ENCODE data around the gene NUDT15. TPM values are rescaled to one million over a fixed set of nuclear protein-coding genes. Genes with fewer than 3 reads are reported as not detected.

Gene NUDT15
- total RNA-seq (10 to 100 TPM; 14.4 to 16.2 TPM), total RNA-seq (5.8 to 55.1 (median 15.9) reads per million in 172 experiments)
- 7.1 TPM for polyA plus RNA-seq (2013, experiment 1 of 2)
- 7.2 TPM for polyA plus RNA-seq (2013, experiment 2 of 2)

GRCh38 chr13:48037346-48038173 lies at the start of gene NUDT15:
TSS of gene NUDT15 (plus strand) at chr13:48037726. CDS start at chr13:48037747, 21 bp downstream.
- intact Hi-C loops (cut with DNase I, micrococcal nuclease): loop anchor here (1.0 to 10.0 kb wide), 6 partner anchors 36 to 1747 kb away; partner anchors contain the start of genes MED4 (in 2 of the 2), SUCLA2 (in 2 of the 2) and RB1 (in 1 of the 2)

GRCh38 chr13:47990427-47990826 lies 47.1 kb upstream of the NUDT15 start:
- CTCF ChIA-PET: no interaction called here
- no peaks in the 10 kb centered on the region for H3K4me1 ChIP-seq (ENCODE audit: insufficient read depth, low read length)
- intact Hi-C loops (cut with DNase I, micrococcal nuclease): loop anchor here in 1 of 2 experiments (10.0 kb wide), 1 partner anchor 1196 kb away; the partner anchor contains the start of gene ESD
- ATAC-seq (ENCODE audit: poor library complexity) (no peak), DNase-seq (no peak)
- H3K9me3 ChIP-seq (ENCODE audit: control insufficient read depth in 1 of 2, insufficient read depth in 1 of 2, low read length in 2 of 2): no peaks in the 10 kb centered on the region
- peaks cover 80% of the 10 kb centered on the region for H3K36me3 Mint-ChIP-seq (ENCODE audit: low read depth)
- no peak for TF ChIP-seq CTCF (IDR thresholded peaks at IDR 0.05)
- POLR2A ChIA-PET: no interaction called here
- no peak overlapping the region for H3K27ac ChIP-seq (ENCODE audit: low read depth in 1 of 2, low read length in 2 of 2)
- H3K4me3 ChIP-seq (ENCODE audit: low read length): no peak overlapping the region
- H3K27me3 ChIP-seq (ENCODE audit: control insufficient read depth in 1 of 2, insufficient read depth in 2 of 2, low read length in 2 of 2): no peaks in the 10 kb centered on the region
- H3K4me3 Mint-ChIP-seq: no peak overlapping the region
- H3K27ac Mint-ChIP-seq: no peak overlapping the region
- H3K27me3 Mint-ChIP-seq: no peaks in the 10 kb centered on the region
- no peaks in the 10 kb centered on the region for H3K9me3 Mint-ChIP-seq
- H3K4me1 Mint-ChIP-seq (ENCODE audit: low read depth): peaks cover 23% of the 10 kb centered on the region
- peaks cover 57% of the 10 kb centered on the region for H3K36me3 ChIP-seq (ENCODE audit: insufficient read depth, low read length)

More at GRCh38 chr13:48037346-48038173, at the start of gene NUDT15:
- no peaks in the 10 kb centered on the region for H3K9me3 ChIP-seq (ENCODE audit: control insufficient read depth in 1 of 2, insufficient read depth in 1 of 2, low read length in 2 of 2)
- no peaks in the 10 kb centered on the region for H3K27me3 ChIP-seq (ENCODE audit: control insufficient read depth in 1 of 2, insufficient read depth in 2 of 2, low read length in 2 of 2)
- peaks cover 49% of the 10 kb centered on the region for H3K36me3 Mint-ChIP-seq (ENCODE audit: low read depth)
- peaks cover 13% of the 10 kb centered on the region for H3K36me3 ChIP-seq (ENCODE audit: insufficient read depth, low read length)
- DNase-seq: peak; percentile 90 to 99 (median 96)
- peak within 1 kb of the TSS; percentile 68 for H3K4me3 ChIP-seq (ENCODE audit: low read length)
- ChIA-PET POLR2A (interaction anchor here (0.5 to 3.0 kb wide), 36 partner anchors 10 to 1755 kb away, joined by 3 to 40 read pairs (median 3); partner anchors contain the start of genes CDADC1, EBPL, FNDC3A and ITM2B), CTCF (interaction anchor here (0.6 to 3.8 kb wide), 28 partner anchors 9 to 1407 kb away, joined by 3 to 48 read pairs (median 4); partner anchors contain the start of genes CDADC1, MED4, SETDB2 and SUCLA2)
- H3K9me3 Mint-ChIP-seq: no peaks in the 10 kb centered on the region
- H3K4me1 ChIP-seq (ENCODE audit: insufficient read depth, low read length): peaks cover 18% of the 10 kb centered on the region
- no peaks in the 10 kb centered on the region for H3K27me3 Mint-ChIP-seq
- ATAC-seq (ENCODE audit: poor library complexity): peak; percentile 90
- H3K4me1 Mint-ChIP-seq (ENCODE audit: low read depth): peaks cover 42% of the 10 kb centered on the region
- peak; percentile 100 for TF ChIP-seq CTCF (IDR thresholded peaks at IDR 0.05)
- peak within 1 kb of the TSS; percentile 79 to 98 for H3K27ac ChIP-seq (ENCODE audit: low read depth in 1 of 2, low read length in 2 of 2)
- peak within 1 kb of the TSS; percentile 94 for H3K4me3 Mint-ChIP-seq
- peak within 1 kb of the TSS; percentile 97 for H3K27ac Mint-ChIP-seq

- Histone ChIP-seq H3K4me1 (ENCODE audit: insufficient read depth, low read length) (no peaks in the 10 kb centered on the region), H3K4me3 (ENCODE audit: low read length) (no peak overlapping the region), H3K9me3 (ENCODE audit: control insufficient read depth in 1 of 2, insufficient read depth in 1 of 2, low read length in 2 of 2) (no peaks in the 10 kb centered on the region), H3K27me3 (ENCODE audit: control insufficient read depth in 1 of 2, insufficient read depth in 2 of 2, low read length in 2 of 2) (no peaks in the 10 kb centered on the region), H3K36me3 (ENCODE audit: insufficient read depth, low read length) (peaks cover 56% of the 10 kb centered on the region), H3K27ac (ENCODE audit: low read depth in 1 of 2, low read length in 2 of 2) (no peak overlapping the region)
- no peak for TF ChIP-seq CTCF (IDR thresholded peaks at IDR 0.05)
- ATAC-seq (ENCODE audit: poor library complexity) (no peak), DNase-seq (no peak)
- Mint-ChIP-seq H3K27me3 (no peaks in the 10 kb centered on the region), H3K9me3 (no peaks in the 10 kb centered on the region), H3K36me3 (ENCODE audit: low read depth) (peaks cover 80% of the 10 kb centered on the region), H3K4me1 (ENCODE audit: low read depth) (peaks cover 23% of the 10 kb centered on the region), H3K27ac (no peak overlapping the region), H3K4me3 (no peak overlapping the region)
- ChIA-PET POLR2A (no interaction called here), CTCF (no interaction called here)
- intact Hi-C loops (cut with DNase I, micrococcal nuclease): loop anchor here in 1 of 2 experiments (10.0 kb wide), 1 partner anchor 1196 kb away; the partner anchor contains the start of gene ESD
Observed at GRCh38 chr13:47990920-47991466, 46.5 kb upstream of the NUDT15 start.

Measured in CD4-positive, alpha-beta T cell (primary cell).